ENCODE data around the gene KCNAB1. TPM values are rescaled to one million over a fixed set of nuclear protein-coding genes. Genes with fewer than 3 reads are reported as not detected.
A peak's percentile ranks its signal among the peaks of the same experiment; 100 is the strongest.
"Not testable (repeated sequence)": the region's sequence is repeated elsewhere in the genome, so short reads cannot be mapped to it uniquely, and the experiment has no call there.

KCNAB1 gene
- polyA plus RNA-seq, 2 donors: 0.61 to 1.3 TPM

- Histone ChIP-seq H3K4me3 (ENCODE audit: low read depth in 1 of 2, low read length in 2 of 2) (peak overlapping the region; percentile 84), H3K9me3 (ENCODE audit: control insufficient read depth in 2 of 2, insufficient read depth in 1 of 2, low read depth in 1 of 2, low read length in 1 of 2) (no peaks in the 10 kb centered on the region), H3K4me1 (ENCODE audit: control insufficient read depth in 2 of 2, insufficient read depth in 2 of 2, low read length in 1 of 2) (no peaks in the 10 kb centered on the region), H3K27me3 (ENCODE audit: control insufficient read depth in 1 of 2, insufficient read depth in 2 of 2, low read length in 2 of 2) (no peaks in the 10 kb centered on the region), H3K36me3 (ENCODE audit: control insufficient read depth in 2 of 2, insufficient read depth in 2 of 2, low read length in 1 of 2) (no peaks in the 10 kb centered on the region), H3K27ac (ENCODE audit: low read depth in 2 of 2, low read length in 1 of 2) (peak overlapping the region; percentile 78 to 89)
- WGBS, 2 donors: 0 to 1% methylated on average over 11 of the region's 11 CpGs
Observed at GRCh38 chr3:156554515-156554841, 434.1 kb downstream of the KCNAB1 start.

DNA sequence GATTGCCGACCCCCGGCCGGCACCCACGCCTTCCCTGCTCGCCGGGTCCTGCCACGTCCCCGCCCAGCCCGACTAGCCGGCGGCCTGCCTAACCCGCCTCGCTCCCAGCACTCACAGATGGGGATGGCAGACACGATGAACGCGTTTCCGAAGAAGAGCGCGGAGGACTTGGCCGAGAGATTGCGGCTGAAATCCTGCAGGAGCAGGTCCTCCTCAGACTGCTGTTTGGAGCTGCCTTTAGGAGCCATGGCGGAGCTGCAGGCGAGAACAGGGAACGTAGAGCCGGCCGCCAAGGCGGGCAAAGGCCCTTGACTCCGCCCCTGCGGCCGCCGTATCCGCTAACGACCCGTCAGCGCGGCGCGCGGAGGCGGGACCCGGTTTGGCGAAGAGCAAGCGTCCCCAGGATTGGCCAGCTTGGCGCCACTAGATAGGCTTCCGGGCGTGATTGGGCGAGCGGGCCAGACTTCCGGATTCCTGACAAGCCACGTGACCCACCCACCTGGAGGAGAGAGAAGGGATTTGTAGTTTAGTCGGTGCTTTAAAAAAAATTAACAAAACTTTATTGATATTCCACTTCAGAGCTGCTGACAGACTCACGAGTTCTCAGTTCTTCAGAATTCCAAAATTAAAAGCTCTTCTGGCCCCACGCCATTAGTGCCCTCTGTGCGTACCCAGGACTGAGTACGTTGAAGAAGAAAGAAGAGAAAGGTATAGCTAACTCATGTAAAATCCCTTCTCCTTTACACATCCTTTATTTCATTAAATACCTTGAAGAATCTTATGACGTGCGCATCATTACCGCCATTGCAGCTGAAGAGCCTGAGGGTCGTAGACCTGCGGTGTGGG, 434.7 kb downstream of the KCNAB1 start, which contains the start of gene SSR3:
SSR3 (minus strand) TSS at position 276 of the 846 bp plus-strand sequence; CDS start at position 248, 28 bp downstream.
- H3K9me3 ChIP-seq (ENCODE audit: control insufficient read depth in 2 of 2, insufficient read depth in 1 of 2, low read depth in 1 of 2, low read length in 1 of 2): no peaks in the 10 kb centered on the region
- peak within 1 kb of the TSS; percentile 84 for H3K4me3 ChIP-seq (ENCODE audit: low read depth in 1 of 2, low read length in 2 of 2)
- 3% methylated on average over 56 to 60 of the region's 60 CpGs for WGBS, 2 donors
- peak within 1 kb of the TSS; percentile 78 to 89 for H3K27ac ChIP-seq (ENCODE audit: low read depth in 2 of 2, low read length in 1 of 2)
- H3K4me1 ChIP-seq (ENCODE audit: control insufficient read depth in 2 of 2, insufficient read depth in 2 of 2, low read length in 1 of 2): no peaks in the 10 kb centered on the region
- H3K27me3 ChIP-seq (ENCODE audit: control insufficient read depth in 1 of 2, insufficient read depth in 2 of 2, low read length in 2 of 2): no peaks in the 10 kb centered on the region
- no peaks in the 10 kb centered on the region for H3K36me3 ChIP-seq (ENCODE audit: control insufficient read depth in 2 of 2, insufficient read depth in 2 of 2, low read length in 1 of 2)

DNA sequence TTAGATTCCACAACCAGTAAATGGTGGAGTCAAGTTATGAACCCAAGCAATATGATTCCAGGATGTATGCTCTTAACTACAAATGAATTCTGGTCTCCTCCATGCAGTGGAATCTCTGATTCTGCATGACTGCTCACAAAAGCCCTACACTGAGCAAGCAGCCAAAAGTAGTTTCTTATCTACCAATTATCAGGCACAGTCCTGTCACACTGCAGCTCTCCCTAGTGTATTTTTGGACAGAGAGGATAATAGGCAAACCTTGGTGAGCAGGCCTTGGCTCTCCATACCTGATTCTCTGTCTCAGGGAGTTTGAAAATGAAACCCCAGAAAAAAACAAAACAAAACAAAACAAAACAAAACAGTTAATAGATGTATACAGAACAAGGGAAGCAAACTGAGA, 438.0 kb downstream of the KCNAB1 start:
- H3K4me1 ChIP-seq (ENCODE audit: control insufficient read depth in 2 of 2, insufficient read depth in 2 of 2, low read length in 1 of 2): no peaks in the 10 kb centered on the region
- H3K36me3 ChIP-seq (ENCODE audit: control insufficient read depth in 2 of 2, insufficient read depth in 2 of 2, low read length in 1 of 2): no peaks in the 10 kb centered on the region
- no peak overlapping the region for H3K4me3 ChIP-seq (ENCODE audit: low read depth in 1 of 2, low read length in 2 of 2)
- no peaks in the 10 kb centered on the region for H3K9me3 ChIP-seq (ENCODE audit: control insufficient read depth in 2 of 2, insufficient read depth in 1 of 2, low read depth in 1 of 2, low read length in 1 of 2)
- H3K27ac ChIP-seq (ENCODE audit: low read depth in 2 of 2, low read length in 1 of 2): no peak overlapping the region
- no peaks in the 10 kb centered on the region for H3K27me3 ChIP-seq (ENCODE audit: control insufficient read depth in 1 of 2, insufficient read depth in 2 of 2, low read length in 2 of 2)

GRCh38 chr3:156559321-156559720, 438.9 kb downstream of the KCNAB1 start:
- no peak overlapping the region for H3K4me3 ChIP-seq (ENCODE audit: low read depth in 1 of 2, low read length in 2 of 2)
- no peak overlapping the region for H3K27ac ChIP-seq (ENCODE audit: low read depth in 2 of 2, low read length in 1 of 2)
- H3K36me3 ChIP-seq (ENCODE audit: control insufficient read depth in 2 of 2, insufficient read depth in 2 of 2, low read length in 1 of 2): no peaks in the 10 kb centered on the region
- WGBS, 2 donors: 43 to 53% methylated on average over 1 of the region's 1 CpG
- no peaks in the 10 kb centered on the region for H3K9me3 ChIP-seq (ENCODE audit: control insufficient read depth in 2 of 2, insufficient read depth in 1 of 2, low read depth in 1 of 2, low read length in 1 of 2)
- no peaks in the 10 kb centered on the region for H3K4me1 ChIP-seq (ENCODE audit: control insufficient read depth in 2 of 2, insufficient read depth in 2 of 2, low read length in 1 of 2)
- no peaks in the 10 kb centered on the region for H3K27me3 ChIP-seq (ENCODE audit: control insufficient read depth in 1 of 2, insufficient read depth in 2 of 2, low read length in 2 of 2)

- WGBS, 2 donors: 67 to 70% methylated on average over 2 of the region's 2 CpGs
- Histone ChIP-seq H3K4me3 (ENCODE audit: low read depth in 1 of 2, low read length in 2 of 2) (no peak overlapping the region), H3K36me3 (ENCODE audit: control insufficient read depth in 2 of 2, insufficient read depth in 2 of 2, low read length in 1 of 2) (no peaks in the 10 kb centered on the region), H3K4me1 (ENCODE audit: control insufficient read depth in 2 of 2, insufficient read depth in 2 of 2, low read length in 1 of 2) (no peaks in the 10 kb centered on the region), H3K9me3 (ENCODE audit: control insufficient read depth in 2 of 2, insufficient read depth in 1 of 2, low read depth in 1 of 2, low read length in 1 of 2) (no peaks in the 10 kb centered on the region), H3K27ac (ENCODE audit: low read depth in 2 of 2, low read length in 1 of 2) (no peak overlapping the region), H3K27me3 (ENCODE audit: control insufficient read depth in 1 of 2, insufficient read depth in 2 of 2, low read length in 2 of 2) (no peaks in the 10 kb centered on the region)
Observed at GRCh38 chr3:156561533-156561932, 441.2 kb downstream of the KCNAB1 start.

GRCh38 chr3:156562486-156562885, 442.1 kb downstream of the KCNAB1 start:
- not testable (repeated sequence) for H3K9me3 ChIP-seq (ENCODE audit: control insufficient read depth in 2 of 2, insufficient read depth in 1 of 2, low read depth in 1 of 2, low read length in 1 of 2); H3K36me3 ChIP-seq (ENCODE audit: control insufficient read depth in 2 of 2, insufficient read depth in 2 of 2, low read length in 1 of 2); H3K27me3 ChIP-seq (ENCODE audit: control insufficient read depth in 1 of 2, insufficient read depth in 2 of 2, low read length in 2 of 2); H3K4me1 ChIP-seq (ENCODE audit: control insufficient read depth in 2 of 2, insufficient read depth in 2 of 2, low read length in 1 of 2); H3K27ac ChIP-seq (ENCODE audit: low read depth in 2 of 2, low read length in 1 of 2); H3K4me3 ChIP-seq (ENCODE audit: low read depth in 1 of 2, low read length in 2 of 2)
- 75 to 80% methylated on average over 8 of the region's 8 CpGs for WGBS, 2 donors

- no peaks in the 10 kb centered on the region for H3K9me3 ChIP-seq (ENCODE audit: control insufficient read depth in 2 of 2, insufficient read depth in 1 of 2, low read depth in 1 of 2, low read length in 1 of 2)
- no peak overlapping the region for H3K4me3 ChIP-seq (ENCODE audit: low read depth in 1 of 2, low read length in 2 of 2)
- H3K27me3 ChIP-seq (ENCODE audit: control insufficient read depth in 1 of 2, insufficient read depth in 2 of 2, low read length in 2 of 2): no peaks in the 10 kb centered on the region
- H3K27ac ChIP-seq (ENCODE audit: low read depth in 2 of 2, low read length in 1 of 2): no peak overlapping the region
- no peaks in the 10 kb centered on the region for H3K36me3 ChIP-seq (ENCODE audit: control insufficient read depth in 2 of 2, insufficient read depth in 2 of 2, low read length in 1 of 2)
- no peaks in the 10 kb centered on the region for H3K4me1 ChIP-seq (ENCODE audit: control insufficient read depth in 2 of 2, insufficient read depth in 2 of 2, low read length in 1 of 2)
- 51 to 63% methylated on average over 1 of the region's 1 CpG for WGBS, 2 donors
Observed at GRCh38 chr3:156563900-156564682, 443.7 kb downstream of the KCNAB1 start.

DNA sequence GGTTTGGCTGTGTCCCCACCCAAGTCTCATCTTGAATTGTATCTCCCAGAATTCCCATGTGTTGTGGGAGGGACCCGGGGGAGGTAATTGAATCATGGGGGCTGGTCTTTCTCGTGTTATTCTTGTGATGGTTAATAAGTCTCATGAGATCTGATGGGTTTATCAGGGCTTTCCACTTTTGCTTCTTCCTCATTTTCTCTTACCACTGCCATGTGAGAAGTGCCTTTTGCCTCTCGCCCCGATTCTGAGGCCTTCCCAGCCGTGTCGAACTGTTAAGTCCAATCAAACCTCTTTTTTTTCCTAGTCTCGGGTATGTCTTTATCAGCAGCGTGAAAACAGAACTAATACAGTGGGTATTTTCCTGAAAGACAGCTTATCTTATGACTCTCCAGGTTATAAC, 448.6 kb downstream of the KCNAB1 start:
- not testable (repeated sequence) for H3K36me3 ChIP-seq (ENCODE audit: control insufficient read depth in 2 of 2, insufficient read depth in 2 of 2, low read length in 1 of 2); H3K9me3 ChIP-seq (ENCODE audit: control insufficient read depth in 2 of 2, insufficient read depth in 1 of 2, low read depth in 1 of 2, low read length in 1 of 2); H3K27me3 ChIP-seq (ENCODE audit: control insufficient read depth in 1 of 2, insufficient read depth in 2 of 2, low read length in 2 of 2); H3K27ac ChIP-seq (ENCODE audit: low read depth in 2 of 2, low read length in 1 of 2); H3K4me3 ChIP-seq (ENCODE audit: low read depth in 1 of 2, low read length in 2 of 2); H3K4me1 ChIP-seq (ENCODE audit: control insufficient read depth in 2 of 2, insufficient read depth in 2 of 2, low read length in 1 of 2)
- WGBS, 2 donors: 90 to 93% methylated on average over 8 of the region's 8 CpGs

DNA sequence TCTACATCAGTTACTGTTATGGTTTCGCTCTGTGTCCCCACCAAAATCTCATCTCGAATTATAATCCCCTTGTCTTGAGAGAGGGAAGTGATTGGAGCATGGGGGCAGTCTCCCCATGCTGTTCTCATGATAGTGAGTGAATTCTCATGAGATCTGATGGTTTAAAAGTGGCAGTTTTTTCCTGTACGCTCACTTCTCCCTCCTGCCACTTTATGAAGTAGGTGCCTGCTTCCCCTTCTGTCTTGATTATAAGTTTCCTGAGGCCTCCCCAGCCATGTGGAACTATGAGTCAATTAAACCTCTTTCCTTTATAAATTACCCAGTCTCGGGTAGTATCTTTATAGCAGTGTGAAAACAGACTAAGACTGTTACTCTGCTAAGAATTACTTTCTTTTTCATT, 449.5 kb downstream of the KCNAB1 start:
- H3K4me3 ChIP-seq (ENCODE audit: low read depth in 1 of 2, low read length in 2 of 2); H3K27ac ChIP-seq (ENCODE audit: low read depth in 2 of 2, low read length in 1 of 2); H3K9me3 ChIP-seq (ENCODE audit: control insufficient read depth in 2 of 2, insufficient read depth in 1 of 2, low read depth in 1 of 2, low read length in 1 of 2); H3K36me3 ChIP-seq (ENCODE audit: control insufficient read depth in 2 of 2, insufficient read depth in 2 of 2, low read length in 1 of 2); H3K27me3 ChIP-seq (ENCODE audit: control insufficient read depth in 1 of 2, insufficient read depth in 2 of 2, low read length in 2 of 2); H3K4me1 ChIP-seq (ENCODE audit: control insufficient read depth in 2 of 2, insufficient read depth in 2 of 2, low read length in 1 of 2): not testable (repeated sequence)
- WGBS, 2 donors: 74 to 78% methylated on average over 4 of the region's 4 CpGs

Measured in esophagus (tissue), 2 donors.